Trophoblast cell (in vitro differentiated cells and primary cell): Measurements from ENCODE around the gene UST.

ENCODE experiments used
- DNase-seq, 2 donors: peaks; one replicate each; pipeline ENCODE4 v3.0.0-alpha.2; 2016
- H2AFZ ChIP-seq: 2 replicates; pipeline ENCODE4 v1.6.1; 2013; ENCODE audit warnings: low read length, moderate library complexity, mild to moderate bottlenecking; ENCODE audit not compliant: insufficient read depth, poor library complexity
- H2AK5ac ChIP-seq: 2 replicates; pipeline ENCODE4 v1.6.1; 2013; ENCODE audit warnings: mild to moderate bottlenecking, low read length
- H2BK120ac ChIP-seq: 2 replicates; pipeline ENCODE4 v1.6.1; 2013; ENCODE audit warnings: low read length, mild to moderate bottlenecking, moderate library complexity; ENCODE audit not compliant: insufficient read depth, poor library complexity
- H2BK12ac ChIP-seq: 2 replicates; pipeline ENCODE4 v1.6.1; 2013; ENCODE audit warnings: mild to moderate bottlenecking, low read length, moderate library complexity
- H2BK5ac ChIP-seq: 2 replicates; pipeline ENCODE4 v1.6.1; 2013; ENCODE audit warnings: low read length, low read depth, moderate library complexity, mild to moderate bottlenecking; ENCODE audit not compliant: poor library complexity
- H3K14ac ChIP-seq: 2 replicates; pipeline ENCODE4 v1.6.1; 2013; ENCODE audit warnings: mild to moderate bottlenecking, low read length
- H3K18ac ChIP-seq: 2 replicates; pipeline ENCODE4 v1.6.1; 2013; ENCODE audit warnings: mild to moderate bottlenecking, low read length
- H3K23ac ChIP-seq: 2 replicates; pipeline ENCODE4 v1.6.1; 2013; ENCODE audit warnings: low read length
- H3K27ac ChIP-seq: 2 replicates; pipeline ENCODE4 v1.5.1; 2013; ENCODE audit warnings: low read depth, mild to moderate bottlenecking, inconsistent platforms, low read length, moderate library complexity
- H3K27me3 ChIP-seq: 2 replicates; pipeline ENCODE4 v1.6.1; 2013; ENCODE audit warnings: inconsistent platforms, mild to moderate bottlenecking, low read length, moderate library complexity; ENCODE audit not compliant: insufficient read depth
- H3K36me3 ChIP-seq, 2 experiments: 1 replicate in 1 of 2; 2 replicates in 1 of 2; pipeline ENCODE4 v1.6.1; 2013; ENCODE audit warnings: low read length in 2 of 2, mild to moderate bottlenecking in 2 of 2, moderate library complexity in 1 of 2; ENCODE audit not compliant: insufficient read depth in 2 of 2, control insufficient read depth in 1 of 2
- H3K4ac ChIP-seq: 2 replicates; pipeline ENCODE4 v1.6.1; 2013; ENCODE audit warnings: low read depth, mild to moderate bottlenecking, low read length, moderate library complexity
- H3K4me1 ChIP-seq, 2 experiments: 1 replicate in 1 of 2; 2 replicates in 1 of 2; pipeline ENCODE4 v1.6.1; 2013; ENCODE audit warnings: low read length in 2 of 2, mild to moderate bottlenecking in 2 of 2, moderate library complexity in 1 of 2; ENCODE audit not compliant: insufficient read depth in 2 of 2, control insufficient read depth in 1 of 2
- H3K4me2 ChIP-seq: 2 replicates; pipeline ENCODE4 v1.6.1; 2013; ENCODE audit warnings: inconsistent platforms, mild to moderate bottlenecking, low read length, moderate library complexity
- H3K4me3 ChIP-seq: 2 replicates; pipeline ENCODE4 v1.5.1; 2013; ENCODE audit warnings: mild to moderate bottlenecking, low read depth, low read length, inconsistent platforms
- H3K79me1 ChIP-seq: one replicate; pipeline ENCODE4 v1.6.1; 2013; ENCODE audit warnings: low read length
- H3K79me2 ChIP-seq: 2 replicates; pipeline ENCODE4 v1.6.1; 2013; ENCODE audit warnings: low read length, mild to moderate bottlenecking; ENCODE audit not compliant: control insufficient read depth, insufficient read depth, poor library complexity
- H3K9ac ChIP-seq: 2 replicates; pipeline ENCODE4 v1.6.1; 2013; ENCODE audit warnings: mild to moderate bottlenecking, low read length
- H3K9me3 ChIP-seq: 2 replicates; pipeline ENCODE4 v1.6.1; 2013; ENCODE audit warnings: low read depth, mild to moderate bottlenecking, control low read depth, inconsistent platforms, low read length; ENCODE audit not compliant: insufficient read depth
- H4K12ac ChIP-seq: 2 replicates; pipeline ENCODE4 v1.6.1; 2013; ENCODE audit warnings: low read depth, mild to moderate bottlenecking, low read length, moderate library complexity
- H4K8ac ChIP-seq: 2 replicates; pipeline ENCODE4 v1.6.1; 2013; ENCODE audit warnings: low read depth, mild to moderate bottlenecking, low read length, moderate library complexity
- H4K91ac ChIP-seq: one replicate; pipeline ENCODE4 v1.6.1; 2013; ENCODE audit warnings: low read depth, mild to moderate bottlenecking, low read length, moderate library complexity
- WGBS: extraction: QIAGEN DNeasy Blood & Tissue Kit; methylation state at CpG from one replicate; pipeline ENCODE4 v1.1.7; 2013; ENCODE audit warnings: missing lambda C conversion rate; ENCODE audit not compliant: insufficient read length, insufficient coverage; ENCODE audit errors: extremely low coverage; 5-methylcytosine and 5-hydroxymethylcytosine counted together

Gene UST

GRCh38 chr6:149060985-149061760 lies 314.3 kb downstream of the UST start:
- no peak overlapping the region for H2AFZ ChIP-seq
- DNase-seq = no peak
- no peak overlapping the region for H3K9ac ChIP-seq
- no peak overlapping the region for H3K4me2 ChIP-seq
- no peaks in the 10 kb centered on the region for H3K79me2 ChIP-seq
- no peak overlapping the region for H3K18ac ChIP-seq
- H3K23ac ChIP-seq = no peak overlapping the region
- H2BK12ac ChIP-seq = no peak overlapping the region
- no peak overlapping the region for H3K14ac ChIP-seq
- no peak overlapping the region for H3K4me3 ChIP-seq
- no peak overlapping the region for H2BK5ac ChIP-seq
- H3K36me3 ChIP-seq = no peaks in the 10 kb centered on the region
- H4K8ac ChIP-seq = no peak overlapping the region
- no peaks in the 10 kb centered on the region for H3K27me3 ChIP-seq
- no peak overlapping the region for H4K91ac ChIP-seq
- WGBS = no CpG with 5 or more reads among the region's 12 CpGs
- peaks cover 7% of the 10 kb centered on the region for H3K79me1 ChIP-seq
- no peak overlapping the region for H3K27ac ChIP-seq
- H3K9me3 ChIP-seq = no peaks in the 10 kb centered on the region
- no peak overlapping the region for H2BK120ac ChIP-seq
- no peak overlapping the region for H3K4ac ChIP-seq
- H2AK5ac ChIP-seq = no peak overlapping the region
- peaks cover 12 to 20% of the 10 kb centered on the region in 2 experiments for H3K4me1 ChIP-seq
- no peak overlapping the region for H4K12ac ChIP-seq

DNA sequence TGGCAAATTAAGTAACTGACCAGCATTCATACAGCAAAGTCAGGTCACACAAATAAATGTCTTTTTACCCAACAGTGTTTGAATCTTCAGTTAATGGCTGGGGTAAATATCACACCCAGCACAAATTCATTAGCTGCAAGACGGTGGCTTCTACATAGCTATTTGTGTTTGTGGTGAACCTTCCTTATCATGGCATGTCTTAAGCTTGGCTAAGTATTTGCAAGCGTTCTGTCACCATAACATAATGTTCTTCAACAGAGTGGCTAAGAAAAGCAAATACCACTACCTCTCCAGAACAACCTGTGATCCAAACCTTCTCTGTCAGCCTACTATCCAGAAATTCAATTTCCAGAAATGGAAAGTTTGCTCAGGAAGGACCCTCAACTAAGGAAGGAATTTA lies 315.1 kb downstream of the UST start:
- no peak overlapping the region for H4K12ac ChIP-seq
- H2AFZ ChIP-seq = no peak overlapping the region
- H3K23ac ChIP-seq = no peak overlapping the region
- H4K8ac ChIP-seq = no peak overlapping the region
- no peak overlapping the region for H3K4me2 ChIP-seq
- no peak overlapping the region for H3K4ac ChIP-seq
- peaks cover 12 to 20% of the 10 kb centered on the region in 2 experiments for H3K4me1 ChIP-seq
- no peak overlapping the region for H3K27ac ChIP-seq
- H3K79me2 ChIP-seq = no peaks in the 10 kb centered on the region
- no peak overlapping the region for H2BK5ac ChIP-seq
- H2AK5ac ChIP-seq = no peak overlapping the region
- H3K4me3 ChIP-seq = no peak overlapping the region
- no peak overlapping the region for H3K14ac ChIP-seq
- H3K9ac ChIP-seq = no peak overlapping the region
- no peaks in the 10 kb centered on the region for H3K9me3 ChIP-seq
- H3K18ac ChIP-seq = no peak overlapping the region
- peaks cover 7% of the 10 kb centered on the region for H3K79me1 ChIP-seq
- H2BK120ac ChIP-seq = no peak overlapping the region
- no peaks in the 10 kb centered on the region for H3K36me3 ChIP-seq
- H2BK12ac ChIP-seq = no peak overlapping the region
- no peak overlapping the region for H4K91ac ChIP-seq
- no peak for DNase-seq
- no CpG with 5 or more reads among the region's 2 CpGs for WGBS
- no peaks in the 10 kb centered on the region for H3K27me3 ChIP-seq

DNA sequence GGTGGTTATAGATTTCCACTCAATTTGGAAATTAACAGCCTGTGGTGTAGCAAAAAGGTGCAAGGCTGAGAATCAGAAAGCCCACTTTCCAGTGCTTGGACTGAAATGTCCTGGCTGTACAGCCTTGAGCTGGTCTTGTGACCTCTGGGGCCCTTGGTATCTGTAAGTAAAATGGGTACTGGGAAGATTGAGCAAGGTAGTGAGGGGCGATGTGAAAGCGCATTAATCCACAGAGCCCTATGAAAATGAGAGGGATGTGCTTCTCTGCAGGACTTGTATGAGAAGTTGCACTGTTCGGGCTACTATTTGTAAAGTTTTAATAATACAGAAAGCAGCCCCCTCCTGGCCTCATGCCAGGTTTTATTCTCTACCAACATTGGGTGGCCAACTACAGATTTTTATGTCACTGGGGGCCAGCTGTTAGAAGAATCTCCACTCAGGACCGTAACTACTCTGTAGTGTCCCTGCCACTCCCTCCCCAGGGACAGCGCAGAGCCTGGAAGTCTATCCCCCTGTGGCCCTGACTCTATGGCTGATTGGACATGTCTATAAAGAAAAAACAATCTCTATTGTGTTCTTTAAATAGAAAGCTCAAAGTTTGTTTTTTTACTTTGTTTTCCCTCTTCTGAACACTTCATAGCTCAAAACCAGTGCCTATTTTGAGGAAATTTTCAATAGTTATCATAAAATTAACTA lies 316.0 kb downstream of the UST start:
- Histone ChIP-seq H3K14ac (no peak overlapping the region), H3K23ac (no peak overlapping the region), H3K27ac (no peak overlapping the region), H3K79me1 (peaks cover 7% of the 10 kb centered on the region), H3K79me2 (no peaks in the 10 kb centered on the region), H2BK5ac (no peak overlapping the region), H3K9ac (no peak overlapping the region), H3K4me1 (peaks cover 12 to 20% of the 10 kb centered on the region in 2 experiments), H2BK12ac (no peak overlapping the region), H3K36me3 (no peaks in the 10 kb centered on the region), H2AFZ (no peak overlapping the region), H3K9me3 (no peaks in the 10 kb centered on the region), H2BK120ac (no peak overlapping the region), H3K4ac (no peak overlapping the region), H4K8ac (no peak overlapping the region), H2AK5ac (no peak overlapping the region), H4K12ac (no peak overlapping the region), H3K27me3 (no peaks in the 10 kb centered on the region), H3K4me3 (no peak overlapping the region), H4K91ac (no peak overlapping the region), H3K18ac (no peak overlapping the region), H3K4me2 (no peak overlapping the region)
- no peak for DNase-seq
- no CpG with 5 or more reads among the region's 5 CpGs for WGBS

DNA sequence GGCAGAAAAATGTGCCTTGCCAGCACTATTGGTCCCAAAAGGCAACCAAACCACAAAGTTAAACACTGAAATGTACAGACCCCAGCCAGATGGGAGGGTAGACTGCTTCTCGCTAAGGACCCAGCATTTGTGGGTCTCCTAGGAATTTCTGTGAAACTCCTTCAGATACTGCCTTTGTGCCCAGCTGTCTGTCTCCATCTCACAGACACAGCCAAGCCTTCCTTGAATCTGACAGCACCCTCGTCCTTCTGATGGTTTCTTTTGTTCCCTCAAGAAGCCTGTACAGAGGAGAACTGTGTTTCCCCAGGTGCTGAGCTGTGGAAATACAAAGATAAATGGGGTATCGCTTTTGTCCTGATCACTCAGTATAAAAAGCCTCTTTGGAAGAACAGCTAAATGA lies 316.6 kb downstream of the UST start:
- Histone ChIP-seq H3K9ac (no peak overlapping the region), H2BK12ac (no peak overlapping the region), H3K4me3 (no peak overlapping the region), H4K91ac (peak overlapping the region; percentile 63), H3K14ac (no peak overlapping the region), H3K79me2 (no peaks in the 10 kb centered on the region), H3K9me3 (no peaks in the 10 kb centered on the region), H3K27me3 (no peaks in the 10 kb centered on the region), H3K4ac (no peak overlapping the region), H3K4me2 (no peak overlapping the region), H2BK120ac (no peak overlapping the region), H2AFZ (no peak overlapping the region), H3K36me3 (no peaks in the 10 kb centered on the region), H3K23ac (no peak overlapping the region), H3K27ac (no peak overlapping the region), H3K4me1 (peaks cover 12 to 20% of the 10 kb centered on the region in 2 experiments), H3K79me1 (peaks cover 7% of the 10 kb centered on the region), H3K18ac (no peak overlapping the region), H2BK5ac (no peak overlapping the region), H4K12ac (no peak overlapping the region), H2AK5ac (no peak overlapping the region), H4K8ac (no peak overlapping the region)
- no CpG with 5 or more reads among the region's 3 CpGs for WGBS
- no peak for DNase-seq
